NCI-H2196 (cell line): Measurements from ENCODE around the gene LMAN2L.
A peak's percentile ranks its signal among the peaks of the same experiment; 100 is the strongest.

ENCODE experiments used
- DNase-seq: peaks from one replicate; lab custom pipeline; 2025; ENCODE audit not compliant: unreplicated experiment; lab: John Stamatoyannopoulos, UW

LMAN2L gene, protein sequence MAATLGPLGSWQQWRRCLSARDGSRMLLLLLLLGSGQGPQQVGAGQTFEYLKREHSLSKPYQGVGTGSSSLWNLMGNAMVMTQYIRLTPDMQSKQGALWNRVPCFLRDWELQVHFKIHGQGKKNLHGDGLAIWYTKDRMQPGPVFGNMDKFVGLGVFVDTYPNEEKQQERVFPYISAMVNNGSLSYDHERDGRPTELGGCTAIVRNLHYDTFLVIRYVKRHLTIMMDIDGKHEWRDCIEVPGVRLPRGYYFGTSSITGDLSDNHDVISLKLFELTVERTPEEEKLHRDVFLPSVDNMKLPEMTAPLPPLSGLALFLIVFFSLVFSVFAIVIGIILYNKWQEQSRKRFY

DNA sequence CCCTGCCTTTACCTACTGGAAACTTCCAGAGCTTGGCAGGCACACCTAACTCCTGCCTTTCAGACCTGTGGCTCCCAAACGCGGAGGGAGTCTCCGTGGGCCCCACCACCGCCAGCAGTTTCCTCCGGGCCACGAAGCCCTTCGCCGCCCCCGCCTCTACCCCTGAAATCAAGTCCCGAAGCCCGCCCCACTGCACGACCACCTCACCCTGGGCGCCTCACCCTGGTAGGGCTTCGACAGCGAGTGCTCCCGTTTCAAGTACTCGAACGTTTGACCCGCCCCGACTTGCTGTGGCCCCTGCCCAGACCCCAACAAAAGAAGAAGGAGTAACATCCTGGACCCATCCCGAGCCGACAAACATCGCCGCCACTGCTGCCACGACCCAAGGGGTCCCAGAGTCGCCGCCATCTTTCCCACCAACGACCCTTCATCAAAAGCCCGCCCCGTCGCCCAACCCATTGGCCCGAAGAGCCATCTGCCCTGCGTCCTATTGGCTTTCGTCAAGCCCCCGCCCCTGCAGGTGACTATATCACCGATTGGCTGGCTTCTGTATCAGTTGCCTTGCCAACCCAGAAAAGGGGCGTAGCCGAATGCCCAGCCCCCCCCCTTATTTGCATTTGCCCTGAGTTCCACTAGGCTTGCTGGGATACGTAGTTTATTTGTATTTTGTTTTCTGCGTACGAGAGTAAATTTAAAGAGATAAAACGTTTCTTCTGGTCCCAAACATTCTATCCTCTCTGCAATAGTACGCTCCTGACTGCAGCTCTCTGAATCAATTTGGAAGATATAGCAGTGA is at the start of gene LMAN2L:
LMAN2L (minus strand) TSS at position 432 of the 796 bp plus-strand sequence; CDS start at position 408, 24 bp downstream.
- peak; percentile 96 for DNase-seq

DNA sequence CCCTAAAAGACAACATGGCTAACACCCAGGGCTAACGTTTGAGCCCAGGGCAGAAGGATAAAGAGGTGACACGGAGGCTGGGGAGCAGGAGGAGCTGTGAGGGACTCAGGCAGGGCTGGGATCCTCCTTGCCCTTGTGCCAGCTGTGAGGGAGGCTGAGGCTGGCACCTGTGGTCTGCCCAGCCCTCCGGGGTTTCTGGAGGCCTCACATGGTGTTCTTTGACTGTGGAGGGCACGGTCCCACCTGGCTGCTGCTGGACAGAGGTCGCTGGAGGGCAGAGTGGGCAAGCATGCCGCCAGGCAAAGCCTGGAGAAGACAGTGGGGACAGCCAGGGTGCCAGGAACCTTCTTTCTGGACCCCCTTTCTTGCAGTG is 49.4 kb upstream of the LMAN2L start:
- DNase-seq = no peak

DNA sequence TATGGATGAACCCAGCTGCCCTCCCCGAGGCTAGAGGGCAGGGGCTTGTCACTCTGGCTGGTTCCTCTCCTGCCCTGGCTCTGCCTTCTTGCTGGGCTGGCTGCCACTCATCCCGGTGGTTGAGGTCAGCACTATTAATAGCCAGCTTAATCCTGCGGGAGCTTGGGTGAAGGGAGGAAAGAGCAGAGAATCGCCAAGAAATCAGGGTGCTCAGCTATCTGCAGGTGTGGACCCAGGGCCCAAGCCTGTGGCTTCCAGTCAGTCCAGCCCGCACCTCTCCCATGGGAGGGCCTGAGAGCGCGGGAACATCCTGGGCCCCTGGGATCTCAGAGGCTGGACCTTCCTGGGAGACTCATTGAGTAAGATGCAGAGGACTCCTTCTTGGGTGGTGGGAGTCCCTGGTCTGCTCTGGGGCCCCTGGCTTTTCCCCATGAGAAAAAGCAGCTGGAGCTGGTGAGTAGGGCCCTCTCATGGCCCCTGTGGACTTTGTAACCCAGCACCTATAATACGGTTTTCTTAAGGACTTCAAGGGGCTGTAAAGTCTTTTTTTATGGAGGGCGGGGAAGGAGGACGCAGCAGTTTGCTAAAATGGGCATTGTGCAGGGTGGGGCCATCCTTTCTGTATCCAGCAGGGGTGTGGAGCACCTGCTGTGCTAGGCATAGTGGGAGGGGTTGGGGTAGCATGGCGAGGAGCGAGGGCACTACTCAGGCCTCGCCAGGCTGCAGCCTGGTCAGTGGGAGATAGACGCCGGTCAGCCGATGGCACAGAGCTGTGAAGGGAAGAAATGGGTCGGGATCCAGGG is 48.8 kb upstream of the LMAN2L start:
- no peak for DNase-seq

DNA sequence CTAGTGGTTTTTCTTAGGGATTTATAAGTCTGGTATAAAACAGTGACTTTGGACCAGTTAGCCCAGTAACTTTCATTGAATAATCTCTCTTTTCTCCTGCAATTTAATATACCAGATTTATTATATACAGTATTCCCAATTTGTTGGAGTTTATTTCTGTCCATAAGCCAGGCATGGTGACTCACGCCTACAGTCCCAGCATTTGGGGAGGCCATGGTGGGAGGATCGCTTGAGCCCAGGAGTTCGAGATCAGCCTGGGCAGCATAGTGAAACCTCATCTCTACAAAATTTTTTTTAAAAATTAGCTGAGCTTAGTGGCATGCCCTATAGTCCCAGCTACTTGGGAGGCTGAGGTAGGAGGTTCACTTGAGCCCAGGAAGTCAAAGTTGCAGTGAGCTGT is 47.5 kb upstream of the LMAN2L start:
- DNase-seq = no peak

DNA sequence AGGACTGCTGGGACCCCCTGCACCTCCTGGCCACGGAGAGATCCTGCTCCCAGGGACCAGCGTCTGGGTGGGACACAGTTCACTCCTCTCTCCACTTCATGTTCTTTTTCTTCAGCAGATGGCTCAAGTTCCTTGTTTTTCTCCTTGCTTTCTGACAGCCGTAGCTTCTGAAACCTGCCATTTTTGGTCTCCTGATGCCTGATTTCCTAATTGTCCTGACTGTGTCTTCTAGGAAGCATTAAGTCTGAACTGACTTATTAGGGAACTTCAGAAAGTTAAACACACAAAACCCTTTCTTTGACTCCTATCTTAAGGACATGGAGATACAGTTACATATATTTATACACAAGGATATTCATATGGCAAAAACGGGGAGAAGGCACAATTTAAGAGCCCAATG is 43.5 kb upstream of the LMAN2L start:
- DNase-seq = no peak

DNA sequence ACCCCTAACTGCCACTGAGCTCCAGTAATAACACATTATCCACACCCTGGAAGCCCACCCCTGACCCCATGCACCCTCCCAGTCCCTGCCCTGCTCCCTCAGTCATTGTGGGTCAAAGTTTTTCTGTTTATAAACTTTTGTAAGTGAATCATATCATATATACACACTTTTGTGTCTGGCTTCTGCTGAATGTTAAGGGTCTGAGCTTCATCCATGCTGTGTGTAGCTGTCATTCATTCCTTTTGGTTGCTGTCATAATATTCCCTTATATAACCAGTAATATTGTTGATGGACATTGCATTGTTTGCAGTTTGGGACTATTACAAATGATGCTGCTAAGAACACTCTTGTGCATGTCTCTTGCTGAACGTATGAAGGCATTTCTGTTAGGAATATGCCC is 35.3 kb upstream of the LMAN2L start:
- DNase-seq = no peak

DNA sequence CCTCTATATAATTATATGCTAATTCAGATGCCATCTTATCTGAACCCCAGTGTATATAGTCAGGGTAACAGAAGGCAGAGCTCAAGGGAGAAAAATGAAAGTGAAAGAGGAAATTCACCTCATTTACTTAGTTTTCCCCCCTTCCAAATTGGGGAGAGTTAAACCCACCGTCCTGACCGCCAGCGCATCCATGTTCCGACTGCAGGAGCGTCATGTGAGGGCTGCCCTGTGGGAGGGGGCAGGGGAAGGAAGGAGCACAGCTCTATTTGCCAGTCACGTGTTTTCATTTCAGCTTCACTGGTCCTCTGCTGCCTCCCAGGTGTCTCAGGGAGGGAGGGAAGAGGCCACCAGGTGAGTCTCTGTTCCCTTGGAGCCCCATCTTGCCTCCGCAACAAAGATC is 34.1 kb upstream of the LMAN2L start:
- DNase-seq = peak; percentile 78

DNA sequence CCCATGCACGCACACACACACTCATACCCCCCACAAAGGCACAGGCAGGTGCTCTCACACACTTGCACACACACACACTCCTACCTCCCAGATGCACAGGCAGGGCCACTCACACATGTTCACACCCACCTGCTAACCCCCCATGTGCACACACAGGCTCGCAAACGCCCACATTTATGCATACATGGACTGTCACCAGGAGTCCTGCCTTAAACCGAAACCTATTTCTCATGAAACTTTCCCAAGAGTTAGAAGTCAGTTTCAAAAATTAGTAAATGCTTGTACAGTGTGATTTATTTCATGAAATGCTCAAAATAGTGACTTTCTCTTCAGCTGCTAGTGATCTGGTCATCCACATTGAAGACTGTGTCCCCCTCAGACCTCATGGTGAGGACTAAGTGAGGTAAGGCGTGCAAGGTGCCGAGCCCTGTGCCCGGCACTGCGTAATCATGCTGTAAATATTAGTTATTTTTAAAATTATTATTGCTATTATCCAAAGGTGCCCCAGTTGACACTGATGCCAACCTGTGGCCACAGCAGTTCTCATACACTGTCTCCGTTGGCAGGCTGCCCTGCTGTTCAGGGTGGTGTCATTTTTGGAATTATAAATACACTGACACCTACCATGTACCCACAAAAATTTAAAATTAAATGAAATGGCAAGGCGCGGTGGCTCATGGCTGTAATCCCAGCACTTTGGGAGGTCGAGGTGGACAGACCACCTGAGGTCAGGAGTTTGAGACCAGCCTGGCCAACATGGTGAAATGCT is 33.2 kb upstream of the LMAN2L start:
- DNase-seq = no peak

DNA sequence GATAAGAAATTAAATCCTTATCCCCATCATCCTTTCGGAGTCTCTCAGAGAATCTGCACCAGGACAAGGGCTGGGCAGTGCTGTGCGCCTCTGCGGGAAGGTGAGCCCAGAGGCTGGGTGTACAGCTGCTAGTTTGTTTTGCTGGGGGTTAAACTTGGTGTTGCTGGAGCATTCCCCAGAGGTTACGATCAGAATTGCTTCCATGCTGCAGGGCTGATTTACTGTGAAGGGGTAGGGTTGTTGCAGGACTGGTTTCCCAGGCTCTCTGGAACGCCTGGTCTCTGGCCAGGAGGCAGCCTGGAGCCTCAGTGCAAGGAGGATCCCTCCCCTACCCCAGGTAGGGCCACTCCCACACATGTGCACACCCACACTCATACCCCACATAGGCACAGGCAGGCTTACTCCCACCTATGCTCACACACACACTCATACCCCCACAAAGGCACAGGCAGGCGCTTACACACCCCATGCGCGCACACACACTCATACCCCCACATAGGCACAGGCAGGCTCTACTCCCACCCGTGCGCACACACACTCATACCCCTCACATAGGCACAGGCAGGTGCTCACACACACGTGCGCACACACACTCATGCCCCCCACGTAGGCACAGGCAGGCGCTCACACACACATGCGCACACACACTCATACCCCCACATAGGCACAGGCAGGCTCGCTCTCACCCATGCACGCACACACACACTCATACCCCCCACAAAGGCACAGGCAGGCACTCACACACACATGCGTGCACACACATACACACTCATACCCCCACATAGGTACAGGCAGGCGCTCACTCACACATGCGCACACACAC is 32.1 kb upstream of the LMAN2L start:
- DNase-seq = peak; percentile 25

DNA sequence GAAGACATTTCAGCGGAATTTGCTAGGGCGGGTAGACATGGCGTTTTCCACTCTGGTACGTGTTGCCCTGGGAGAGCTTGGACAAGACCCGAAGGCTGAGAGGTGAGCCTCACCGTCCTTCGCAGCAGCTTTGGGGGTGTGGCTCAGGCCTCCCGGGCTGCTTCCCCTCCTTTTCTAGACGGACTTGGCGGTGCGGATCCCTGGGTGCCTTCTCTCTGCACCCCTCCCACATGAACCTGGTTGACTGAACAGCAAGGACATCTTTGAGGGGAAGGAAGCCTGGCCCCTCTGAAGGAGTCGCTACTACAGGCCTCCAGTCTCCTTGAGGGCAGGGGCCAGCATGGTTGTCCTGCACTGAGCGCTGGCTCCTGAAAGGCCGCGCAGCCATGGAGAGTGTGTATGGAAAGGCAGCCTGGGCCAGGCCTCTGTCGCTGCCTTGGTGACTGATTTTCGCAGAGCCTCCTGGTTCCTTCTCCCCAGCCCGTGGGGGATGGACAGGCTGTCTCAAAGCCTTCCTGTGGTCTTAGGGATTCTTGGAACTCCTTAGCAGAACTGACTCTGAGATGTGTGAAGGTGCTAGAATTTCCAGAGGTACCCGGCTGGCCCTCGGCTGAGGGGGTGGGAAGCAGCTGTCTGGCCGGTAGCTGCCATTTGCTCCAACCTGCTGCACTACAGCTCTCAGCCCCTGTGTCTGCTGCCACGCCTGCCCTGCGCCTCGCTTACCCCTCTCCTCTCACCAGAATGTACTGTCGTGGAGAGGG is 30.8 kb upstream of the LMAN2L start:
- no peak for DNase-seq

DNA sequence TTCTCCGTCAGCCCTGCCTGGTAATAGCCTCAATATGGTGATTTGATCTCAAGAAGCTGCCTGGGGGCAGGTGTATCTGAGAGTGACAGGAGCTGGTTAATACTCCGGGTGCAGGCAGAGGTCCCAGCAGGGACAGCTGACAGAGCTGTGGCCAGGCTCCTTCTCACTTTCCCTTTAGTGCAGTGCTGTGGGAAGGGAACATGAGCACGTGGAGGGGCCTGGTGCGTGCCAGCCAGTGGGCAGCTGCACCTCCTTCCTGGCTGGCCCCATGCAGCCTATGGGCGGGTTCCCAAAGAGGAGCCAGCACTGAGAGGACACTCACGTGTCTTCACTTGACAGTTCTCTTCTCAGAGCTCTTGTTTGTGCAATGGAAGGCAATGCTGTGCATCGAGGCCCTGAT is 29.9 kb upstream of the LMAN2L start:
- peak; percentile 70 for DNase-seq

DNA sequence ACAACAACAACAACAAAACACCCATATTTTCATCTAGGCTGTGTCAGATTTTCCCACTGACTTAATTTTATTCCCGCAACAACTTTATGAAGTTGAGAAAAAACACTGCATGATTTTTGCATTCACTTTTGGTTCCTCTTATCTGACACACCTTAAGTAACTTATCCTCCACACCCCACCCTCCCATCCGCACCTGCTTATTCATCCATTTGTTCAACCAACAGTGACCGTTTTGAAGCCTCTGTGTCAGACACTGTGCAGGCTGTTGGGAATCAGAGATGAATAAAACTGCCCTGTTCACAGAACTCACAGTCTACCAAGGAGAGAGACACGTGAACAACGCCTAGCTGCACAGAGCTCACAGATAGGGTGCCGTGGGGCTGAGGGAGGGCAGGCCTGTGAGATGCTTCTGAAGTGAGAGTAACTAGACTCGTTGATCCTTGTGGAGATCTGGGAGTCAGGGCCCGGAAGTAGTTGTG is 28.3 kb upstream of the LMAN2L start:
- no peak for DNase-seq

DNA sequence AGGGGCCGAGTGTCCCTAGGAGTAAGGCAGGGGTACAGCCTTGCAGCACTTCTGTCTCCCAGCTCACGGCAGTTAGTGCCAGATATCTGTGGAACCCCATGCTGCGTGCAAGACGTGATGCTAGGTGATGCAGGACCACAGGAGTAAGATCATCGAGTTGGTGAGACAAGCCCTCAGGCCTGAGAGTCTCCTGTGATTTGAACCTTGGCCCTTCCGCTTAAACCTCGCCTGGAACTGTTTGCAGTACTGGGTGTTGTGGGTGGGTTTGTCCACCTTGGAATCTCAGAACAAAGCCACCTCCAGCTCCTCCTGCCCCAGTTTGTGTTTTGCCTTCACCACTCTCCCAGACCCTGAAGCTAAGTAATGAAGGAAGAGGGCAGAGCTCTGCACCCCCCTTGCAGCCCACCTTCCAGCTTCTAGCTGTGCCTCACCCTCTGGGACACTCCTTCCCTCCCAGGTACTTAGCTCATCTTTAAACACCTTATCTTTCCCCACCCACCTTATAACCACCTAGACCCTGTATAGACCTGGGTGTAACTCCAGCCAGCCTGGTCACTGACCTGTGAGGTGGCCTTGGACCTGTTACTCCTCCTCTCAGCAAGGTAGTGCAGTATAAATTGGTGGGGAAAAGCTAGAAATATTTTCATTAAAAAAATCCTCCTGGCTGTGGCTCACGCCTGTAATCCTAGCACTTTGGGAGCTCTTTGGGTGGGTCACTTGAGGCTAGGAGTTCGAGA is 27.4 kb upstream of the LMAN2L start:
- no peak for DNase-seq

DNA sequence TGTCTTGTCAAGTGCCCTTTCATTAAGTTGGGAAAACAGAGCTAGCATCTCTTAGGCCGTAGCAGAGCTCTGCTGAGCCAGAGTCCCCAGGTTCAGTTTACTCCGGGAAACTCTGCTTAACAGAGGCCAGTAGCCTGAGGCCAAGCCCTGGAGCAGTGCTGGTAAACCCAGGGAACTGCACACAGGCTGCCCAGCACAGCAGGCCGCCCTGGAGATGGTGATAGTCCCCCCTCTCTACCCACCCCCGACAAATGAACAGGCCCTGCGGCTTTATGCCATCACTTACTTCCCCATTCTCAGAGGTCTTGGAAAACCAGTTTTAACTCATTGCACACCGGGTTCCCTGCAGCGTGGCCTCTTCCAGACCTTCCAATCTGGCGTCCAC is 24.4 kb upstream of the LMAN2L start:
- DNase-seq = no peak

DNA sequence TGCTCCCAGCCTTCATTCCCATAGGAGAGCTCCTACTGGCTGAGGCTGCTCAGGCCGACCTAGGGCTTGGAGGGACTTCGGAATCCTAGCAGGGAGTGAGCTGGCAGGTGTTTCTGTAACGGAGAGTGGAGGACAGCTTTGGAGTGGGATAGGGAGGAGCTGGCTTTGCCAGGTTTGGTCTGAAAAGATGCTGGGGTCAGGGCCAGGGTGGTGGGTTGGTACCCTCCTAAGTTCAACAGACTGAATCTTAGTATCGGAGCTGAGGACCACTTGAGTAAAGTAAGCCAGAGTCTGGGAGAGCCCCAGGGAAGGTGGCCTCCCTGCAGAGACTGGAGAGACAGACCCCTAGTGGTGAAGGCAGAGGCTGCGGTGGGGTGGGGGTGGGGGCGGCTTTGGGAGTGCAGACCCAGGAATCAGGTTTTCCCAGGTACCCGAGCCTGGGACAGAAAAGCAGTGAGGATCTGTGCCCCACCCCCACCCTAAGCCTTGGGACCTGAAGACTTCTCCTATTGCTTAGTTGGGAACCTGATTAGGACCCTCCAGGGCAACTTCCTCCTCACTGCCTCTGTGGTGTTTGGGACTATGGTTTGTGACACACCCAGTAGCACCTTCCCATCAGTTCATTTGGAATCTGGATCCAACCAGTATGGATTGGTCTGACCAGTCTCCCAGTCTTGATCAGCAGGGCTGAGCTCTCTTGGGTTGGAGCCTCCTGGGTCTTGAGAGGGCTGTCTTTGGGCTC is 23.8 kb upstream of the LMAN2L start:
- no peak for DNase-seq

DNA sequence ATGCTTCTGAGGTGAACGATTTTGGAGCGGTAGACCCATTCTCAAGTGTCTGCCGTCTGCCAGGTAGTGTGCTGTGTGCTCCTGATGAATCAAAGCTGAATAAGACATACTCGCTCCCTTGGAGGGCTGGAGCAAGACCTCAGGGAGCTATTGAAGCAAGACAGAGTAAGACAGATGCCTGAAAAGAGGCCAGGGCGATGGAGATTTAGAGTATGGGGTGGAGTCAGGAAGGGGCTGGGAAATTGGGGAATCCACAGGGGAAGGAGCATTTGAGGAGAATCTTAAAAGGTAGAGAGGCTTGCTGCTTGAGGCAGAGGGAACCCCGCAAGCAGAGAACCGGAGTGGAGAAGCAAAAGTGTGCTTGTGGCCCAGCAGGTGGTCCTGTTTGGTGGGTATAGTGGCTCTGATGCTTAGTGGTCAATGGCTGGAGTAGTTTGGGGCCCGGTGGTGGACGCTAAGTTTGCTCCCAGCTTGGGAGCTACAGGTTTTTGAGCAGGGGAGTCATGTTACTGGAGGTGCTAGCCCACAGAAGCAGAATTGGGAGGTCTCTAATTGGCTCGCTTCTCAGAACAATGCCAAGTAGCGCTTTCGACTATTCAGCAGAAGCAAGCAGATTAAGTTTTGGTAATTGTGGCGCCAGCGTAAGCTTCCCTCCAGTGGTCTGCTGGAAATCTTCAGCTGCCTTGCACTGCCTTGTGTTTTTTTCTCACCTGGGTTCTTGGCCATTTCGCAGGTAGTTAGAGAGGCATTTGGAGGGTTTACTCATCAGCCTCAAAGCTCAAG is 22.9 kb upstream of the LMAN2L start:
- DNase-seq = no peak
